Measurements from ENCODE around the gene OSBPL1A.
A peak's percentile ranks its signal among the peaks of the same experiment; 100 is the strongest.

OSBPL1A gene

DNA sequence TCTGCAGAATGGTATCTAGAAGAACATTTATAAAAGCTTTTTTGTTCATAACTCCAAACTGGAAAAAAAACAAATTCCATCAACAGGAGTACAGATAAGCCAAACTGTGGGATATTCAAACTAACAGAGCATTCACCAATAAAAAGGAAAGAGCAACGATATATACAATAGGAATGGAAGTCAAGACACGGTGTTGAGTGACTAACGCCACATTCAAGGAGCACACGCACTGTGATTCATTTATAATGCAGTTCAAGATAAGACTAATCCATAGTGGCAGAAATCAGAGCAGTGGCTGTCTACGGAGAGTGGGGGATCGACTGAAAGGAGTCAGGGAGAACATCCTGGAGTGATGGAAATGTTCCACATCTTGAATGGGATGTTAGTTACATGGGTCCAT, 188.1 kb downstream of the OSBPL1A start:
- DNase-seq = no peak

DNA sequence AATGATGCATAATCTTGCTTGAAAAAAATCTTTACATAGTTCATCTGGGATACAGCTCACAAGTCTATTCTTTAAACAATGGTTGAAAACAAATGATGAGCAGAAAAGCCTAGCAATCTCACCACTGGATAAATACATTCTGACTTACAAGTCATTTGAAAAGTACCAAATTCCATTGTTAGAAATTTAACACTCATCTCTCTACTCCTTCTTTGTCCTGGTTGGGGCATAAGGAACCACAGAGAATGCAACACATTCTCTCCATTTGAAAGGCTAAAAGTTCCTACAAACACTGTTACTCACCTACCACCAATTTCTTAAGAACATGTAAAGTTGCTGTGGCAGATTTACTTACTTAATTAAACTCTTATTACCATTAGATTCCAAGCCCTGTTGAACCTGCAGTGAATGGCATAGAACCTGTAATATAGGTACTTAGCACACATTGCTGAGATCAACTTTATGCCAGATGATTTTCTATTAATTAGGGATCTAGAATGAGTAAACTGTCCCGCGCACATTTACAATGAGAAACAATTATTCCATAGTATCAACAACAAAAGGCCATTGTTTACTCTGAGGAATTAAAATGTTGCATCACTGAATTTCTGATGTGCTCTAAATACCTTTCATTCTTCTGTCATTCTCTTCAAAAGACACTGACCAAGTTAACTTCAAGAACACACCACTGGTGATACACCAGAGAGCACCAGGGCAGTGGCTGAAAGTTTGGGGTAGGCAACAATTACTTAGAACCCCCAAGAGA, 189.2 kb downstream of the OSBPL1A start:
- DNase-seq = no peak

DNA sequence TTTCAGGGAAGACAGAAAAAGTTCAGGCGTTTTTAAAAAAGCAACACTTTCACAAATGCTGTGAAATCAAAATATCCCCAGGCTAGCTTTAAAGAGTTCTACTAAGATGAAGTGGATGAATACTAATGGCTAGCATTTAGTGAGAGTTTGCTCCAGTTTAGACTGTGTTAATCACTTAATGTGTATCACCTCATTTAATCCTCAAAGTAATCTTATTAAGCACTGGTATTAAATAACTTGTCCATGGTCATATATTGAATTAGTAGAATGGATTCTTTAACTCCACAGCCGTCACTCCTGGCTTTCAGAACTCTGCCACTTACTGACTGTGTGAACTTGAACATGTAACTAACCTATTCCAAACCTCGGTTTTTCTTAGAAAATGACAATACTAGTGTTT, 192.7 kb downstream of the OSBPL1A start:
- DNase-seq = no peak

DNA sequence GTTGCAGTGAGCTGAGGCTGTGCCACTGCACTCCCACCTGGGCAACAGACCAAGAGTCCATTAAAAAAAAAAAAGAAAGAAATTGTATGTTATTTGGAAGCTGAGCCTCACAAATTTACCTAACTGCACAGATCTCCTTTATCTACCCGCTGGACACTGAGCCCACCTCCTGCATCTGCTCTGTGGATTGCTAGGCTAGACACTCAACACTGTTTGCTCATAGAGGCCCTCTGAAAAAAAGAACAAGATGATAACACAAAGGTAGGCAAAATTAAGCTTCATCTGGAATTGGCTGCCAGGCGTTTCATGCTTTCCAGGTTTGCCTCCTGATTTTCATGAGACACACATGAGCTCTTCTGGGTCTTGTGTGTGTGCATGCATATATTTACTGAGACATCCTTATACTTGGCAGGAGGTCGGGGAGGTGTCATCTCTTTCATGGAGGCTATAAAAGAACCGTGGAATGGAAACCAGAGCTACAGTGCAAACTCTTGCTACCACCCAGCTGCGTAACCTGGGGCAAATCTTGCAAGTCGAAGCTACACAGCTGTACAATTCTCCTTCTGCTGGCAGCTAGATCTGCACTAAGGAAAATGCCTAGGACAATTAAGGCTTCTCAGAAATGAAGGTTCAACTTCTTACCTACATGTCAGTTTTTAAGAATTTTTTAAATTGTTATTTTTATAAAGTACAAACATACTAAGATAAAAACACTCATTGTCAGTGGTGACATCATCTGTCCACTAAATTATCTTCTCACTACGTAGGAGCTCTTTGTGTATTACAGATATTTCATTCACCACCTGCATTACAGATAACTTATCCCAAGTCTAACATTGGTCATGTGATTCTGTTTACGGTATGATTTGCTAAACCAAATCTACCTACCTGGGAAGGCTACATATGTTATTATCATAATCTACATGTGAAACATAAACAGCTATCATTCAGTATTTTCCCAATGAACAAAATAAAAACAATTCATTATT, 195.6 kb downstream of the OSBPL1A start:
- DNase-seq = no peak

DNA sequence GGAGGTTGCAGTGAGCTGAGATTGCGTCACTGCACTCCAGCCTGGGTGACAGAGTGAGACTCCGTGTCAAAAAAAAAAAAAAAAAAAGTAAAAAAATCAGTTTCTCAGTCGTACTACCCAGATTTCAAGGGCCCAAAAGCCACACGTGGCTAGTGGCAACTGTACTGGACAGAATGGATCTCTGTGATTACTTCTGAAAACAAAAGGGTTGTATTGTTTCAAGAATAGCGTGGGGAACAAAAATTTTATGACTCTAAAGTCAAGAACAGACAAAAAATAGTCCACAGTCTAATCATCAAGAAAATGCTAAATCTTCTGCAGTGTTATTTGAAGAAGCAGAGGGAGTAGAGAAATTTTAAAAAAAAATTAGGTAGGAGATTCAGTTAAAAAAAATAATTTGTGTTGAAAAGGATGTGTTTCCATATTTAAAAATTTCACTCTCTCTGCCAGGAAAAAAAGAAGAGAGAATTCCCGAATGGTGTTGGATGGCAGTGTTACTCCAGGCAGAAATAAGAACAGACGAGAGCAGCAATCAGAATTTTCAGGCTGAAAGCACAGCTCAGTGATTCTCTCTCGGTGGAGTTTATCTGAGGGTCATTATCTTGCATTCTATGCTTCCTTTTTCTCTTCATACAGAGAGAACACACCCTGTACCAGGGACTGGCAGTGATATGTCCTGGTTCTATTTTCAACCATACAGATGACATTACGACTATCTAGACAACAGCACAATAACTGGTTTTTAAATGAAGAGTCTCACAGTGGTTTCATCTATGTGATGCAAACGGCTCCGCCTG, 196.9 kb downstream of the OSBPL1A start:
- DNase-seq = no peak

DNA sequence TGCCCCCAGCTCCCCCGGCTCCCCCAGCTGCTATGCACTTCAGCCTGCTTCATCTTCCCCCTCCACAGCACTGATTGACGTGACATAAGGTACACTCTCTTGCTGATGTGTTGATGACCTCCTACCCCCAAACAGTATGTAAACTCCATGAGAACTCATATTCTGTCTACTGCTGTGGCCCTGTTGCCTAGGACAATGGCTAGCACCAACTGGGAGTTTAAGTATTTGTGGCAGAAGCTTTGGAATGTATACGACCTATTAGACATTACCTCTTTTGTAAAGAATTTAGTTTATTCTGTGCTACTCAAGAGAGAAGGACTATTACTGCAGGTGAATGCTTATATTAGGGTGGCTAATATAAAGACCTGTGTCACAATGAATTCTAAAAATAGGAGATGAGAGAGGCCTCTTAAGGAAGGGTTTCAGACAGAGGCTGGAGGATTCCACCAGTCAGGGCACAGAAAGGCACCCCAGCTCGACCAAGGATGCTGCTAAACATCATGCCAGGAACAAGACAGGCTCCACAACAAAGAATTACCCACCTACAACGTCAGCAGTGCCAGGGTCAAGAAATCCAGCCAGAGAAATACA, 198.2 kb downstream of the OSBPL1A start:
- DNase-seq = no peak

DNA sequence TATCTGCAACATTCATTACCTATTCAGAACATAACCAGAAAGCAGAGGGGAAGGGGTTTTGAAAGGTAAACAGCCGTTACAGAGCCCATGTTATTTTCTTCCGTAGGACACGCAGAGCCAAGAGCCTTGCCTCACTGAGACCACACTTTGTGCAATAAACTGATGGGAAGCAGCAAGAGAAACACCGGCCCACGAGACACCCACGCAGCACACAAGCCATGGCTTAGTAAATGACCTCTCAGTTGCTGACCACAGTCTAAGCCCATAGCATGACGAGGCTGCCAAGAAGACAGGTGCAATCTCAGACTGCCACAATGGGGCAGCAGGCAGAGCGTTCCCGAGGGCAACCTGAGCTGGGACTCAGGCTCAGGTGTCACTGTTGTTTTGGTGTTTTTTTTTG, 199.2 kb downstream of the OSBPL1A start:
- DNase-seq = no peak

DNA sequence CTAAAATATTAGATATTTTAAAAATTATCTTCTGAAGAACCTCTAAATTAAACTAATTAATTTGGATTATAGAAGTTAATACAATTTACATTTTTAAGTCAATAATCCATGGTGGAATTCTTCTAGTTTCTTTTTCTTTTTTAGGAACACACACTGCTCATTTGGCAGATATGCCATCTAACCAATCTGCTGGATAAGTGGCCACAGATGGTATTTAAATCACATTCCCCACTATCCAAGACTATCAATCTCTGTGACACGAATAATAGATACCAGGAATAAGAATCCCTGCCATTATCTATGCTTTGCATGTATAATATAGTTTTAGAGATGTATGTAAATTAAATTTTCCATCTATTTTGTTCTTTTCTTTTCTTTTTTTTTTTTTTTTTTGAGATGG, 200.2 kb downstream of the OSBPL1A start:
- no peak for DNase-seq

DNA sequence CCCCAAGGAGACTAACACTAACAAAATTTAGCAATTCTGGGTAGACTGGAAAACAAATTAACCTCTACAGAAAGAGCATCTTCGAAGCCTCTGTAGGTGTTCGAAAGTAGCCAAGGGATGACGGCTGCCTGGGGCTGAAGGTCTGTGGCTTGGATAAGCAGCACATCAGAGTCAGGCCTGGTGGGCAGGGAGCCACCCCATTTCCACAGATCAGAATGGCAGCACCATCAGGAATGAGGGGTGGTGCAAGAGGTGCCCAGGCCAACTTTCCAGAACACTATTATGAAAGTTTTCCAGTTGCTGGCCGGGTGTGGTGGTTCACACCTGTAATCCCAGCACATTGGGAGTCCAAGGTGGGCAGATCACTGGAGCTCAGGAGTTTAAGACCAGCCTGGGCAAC, 200.9 kb downstream of the OSBPL1A start:
- no peak for DNase-seq

DNA sequence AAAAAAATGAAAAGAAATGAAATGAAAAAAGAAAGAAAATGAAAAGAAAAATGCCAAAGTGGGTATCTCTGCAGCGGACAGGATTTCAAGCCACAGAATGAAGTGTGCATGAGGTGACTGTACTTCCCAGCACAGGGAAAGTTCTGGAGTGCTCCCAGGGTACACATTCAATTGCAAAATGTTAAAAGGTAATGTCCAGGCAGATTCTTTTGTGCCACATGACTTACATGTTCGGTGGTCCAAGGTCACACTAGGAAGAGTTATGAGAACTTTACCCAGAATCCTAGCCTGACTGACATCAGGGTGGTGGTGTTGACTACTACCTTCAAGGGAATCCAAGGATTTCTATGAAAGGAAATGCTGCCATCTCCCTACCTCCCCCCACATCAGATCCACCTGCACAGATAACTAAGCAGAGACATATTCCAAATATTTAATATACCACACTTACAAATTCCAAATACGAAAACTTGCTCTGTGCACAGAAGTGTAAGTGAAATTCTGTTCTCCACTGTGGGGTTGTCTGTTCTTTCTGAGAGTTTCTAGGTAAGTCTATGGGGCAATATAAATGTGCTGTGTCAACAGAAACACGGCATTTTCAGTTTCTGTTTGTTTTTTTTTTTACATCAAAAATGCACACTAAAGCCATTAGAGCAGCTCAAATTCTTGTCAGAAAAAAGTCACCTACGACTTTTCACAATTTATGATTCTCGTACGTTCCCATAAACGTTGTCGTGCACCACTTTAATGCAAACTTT, 202.1 kb downstream of the OSBPL1A start:
- DNase-seq = no peak

DNA sequence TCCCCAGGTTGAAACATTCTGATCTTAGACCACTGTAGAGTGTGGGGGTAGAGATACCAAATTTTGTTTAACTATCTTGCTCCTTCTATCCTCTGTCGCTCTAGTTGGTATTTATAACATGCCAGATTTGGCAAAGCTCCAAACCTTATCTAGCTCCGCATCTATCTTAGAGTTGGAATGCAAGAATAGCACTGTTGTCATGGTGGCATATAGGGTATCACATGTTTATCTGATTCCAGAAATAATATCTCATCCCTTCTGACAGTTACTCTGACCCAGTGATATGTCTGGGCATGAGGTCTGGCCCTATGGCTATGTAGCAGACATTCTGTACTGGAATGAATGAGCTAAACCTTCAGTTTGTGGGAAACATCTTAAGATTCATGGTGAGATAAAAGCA, 207.0 kb downstream of the OSBPL1A start:
- no peak for DNase-seq

DNA sequence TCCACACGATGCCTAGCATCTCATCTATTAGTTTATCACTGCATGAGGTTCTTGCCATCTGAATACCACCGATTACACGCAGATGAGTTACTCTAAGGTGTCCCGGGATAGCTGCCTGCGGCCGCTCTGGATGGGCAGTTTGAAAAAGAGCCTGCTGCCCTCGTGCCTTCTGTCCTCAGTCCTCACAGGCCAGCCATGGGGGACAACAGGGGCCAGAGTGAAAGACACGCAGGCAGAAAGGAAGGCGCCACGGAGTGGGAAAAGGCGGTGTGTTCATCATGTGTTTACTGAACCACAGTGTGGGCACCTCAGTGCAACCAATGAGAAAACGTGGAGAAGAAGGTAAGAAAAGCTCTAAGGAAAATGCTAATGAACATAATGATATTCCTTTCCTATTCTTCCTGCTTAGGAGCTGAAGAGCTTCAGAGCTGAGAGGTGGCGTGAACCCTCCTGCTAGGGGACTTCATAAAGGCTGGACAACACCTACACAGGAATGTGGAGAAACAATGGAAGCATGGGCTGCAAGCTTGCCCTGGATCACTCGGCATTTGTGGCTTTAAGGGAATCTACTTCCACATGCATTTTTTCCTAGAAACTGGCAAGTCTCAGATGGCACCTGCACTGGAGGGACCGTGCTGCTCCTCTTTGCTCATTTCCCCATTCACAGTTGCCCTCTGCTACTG, 207.8 kb downstream of the OSBPL1A start:
- no peak for DNase-seq

DNA sequence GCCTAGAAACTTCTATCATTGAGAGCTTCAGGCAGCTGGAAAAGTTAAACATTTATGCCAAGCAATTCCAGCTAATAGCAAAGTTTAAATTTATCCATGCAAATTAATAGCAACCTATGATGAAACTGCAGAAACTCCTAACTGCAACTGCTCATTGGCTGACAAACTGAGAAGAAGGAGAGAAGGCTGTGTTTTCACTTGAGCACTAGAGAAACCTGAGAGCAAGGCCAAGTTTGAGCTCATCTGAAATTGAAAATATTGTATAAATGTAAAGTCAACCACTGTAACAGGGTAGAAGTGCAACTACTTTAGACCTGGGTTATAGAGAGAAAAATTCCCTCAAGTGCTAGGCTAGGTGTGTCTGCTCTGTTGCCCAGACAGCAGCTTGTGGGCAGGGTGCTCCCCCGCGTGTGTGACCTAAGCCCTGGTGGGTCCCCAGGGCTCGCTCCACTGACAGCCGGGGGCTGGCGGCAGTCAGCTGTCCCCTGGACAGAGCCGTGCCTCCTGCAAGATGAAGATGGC, 208.6 kb downstream of the OSBPL1A start:
- no peak for DNase-seq

DNA sequence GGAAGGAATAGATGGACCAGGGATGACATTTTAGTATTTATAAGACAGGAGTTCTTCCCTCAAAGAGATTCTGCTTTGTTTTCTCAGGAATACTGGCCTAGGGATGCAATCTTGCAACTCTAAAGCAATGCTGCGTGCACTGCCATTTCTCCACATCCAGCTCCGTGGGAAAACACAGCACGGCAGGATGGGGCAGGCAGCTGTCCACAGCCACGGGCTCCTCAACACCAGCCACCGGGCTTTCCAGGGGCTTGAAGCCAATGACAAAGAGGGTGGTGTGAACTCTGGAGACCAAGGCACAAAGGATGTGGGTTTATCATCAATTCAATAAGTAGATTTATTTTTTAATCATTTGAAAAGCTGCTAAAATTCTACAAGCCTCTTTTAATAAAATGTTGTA, 209.5 kb downstream of the OSBPL1A start:
- no peak for DNase-seq

DNA sequence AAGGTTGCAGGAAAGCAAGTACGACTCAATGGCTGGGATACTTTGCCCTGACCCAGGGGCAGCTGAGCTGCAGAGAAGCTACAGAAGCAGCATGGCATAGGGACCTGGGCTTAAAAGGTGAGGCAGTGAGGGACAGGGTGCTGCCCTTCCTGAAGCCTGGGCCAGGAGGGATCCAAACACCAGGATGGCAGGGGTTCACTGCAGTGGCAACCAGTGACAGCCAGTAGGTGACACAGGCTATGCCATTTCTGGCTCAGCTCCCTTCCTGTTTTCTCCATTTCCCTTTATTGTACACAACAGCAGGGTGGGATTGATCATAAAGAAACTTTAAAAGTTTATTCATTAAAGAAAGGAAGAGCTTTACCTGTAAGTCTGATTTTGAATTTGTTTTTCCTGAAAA, 209.9 kb downstream of the OSBPL1A start:
- peak; percentile 21 for DNase-seq

DNA sequence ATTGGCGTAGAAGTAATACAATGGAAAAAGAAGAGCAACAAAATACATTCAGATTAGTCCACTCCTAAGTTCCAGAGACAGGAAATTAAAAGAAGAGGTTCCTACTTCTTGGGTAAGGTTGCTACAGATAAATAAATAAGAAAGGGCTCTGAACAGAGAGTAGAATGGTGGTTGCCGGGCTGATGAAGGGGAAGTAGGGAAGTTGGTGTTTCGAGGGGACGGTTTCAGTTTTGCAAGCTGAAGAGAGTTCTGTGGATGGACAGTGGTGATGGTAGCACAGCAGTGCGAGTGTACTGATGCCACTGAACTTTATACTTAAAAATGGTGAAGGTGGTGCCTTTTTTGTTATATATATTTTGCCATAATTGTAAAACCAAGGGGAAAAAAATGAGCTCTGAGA, 210.6 kb downstream of the OSBPL1A start:
- no peak for DNase-seq

DNA sequence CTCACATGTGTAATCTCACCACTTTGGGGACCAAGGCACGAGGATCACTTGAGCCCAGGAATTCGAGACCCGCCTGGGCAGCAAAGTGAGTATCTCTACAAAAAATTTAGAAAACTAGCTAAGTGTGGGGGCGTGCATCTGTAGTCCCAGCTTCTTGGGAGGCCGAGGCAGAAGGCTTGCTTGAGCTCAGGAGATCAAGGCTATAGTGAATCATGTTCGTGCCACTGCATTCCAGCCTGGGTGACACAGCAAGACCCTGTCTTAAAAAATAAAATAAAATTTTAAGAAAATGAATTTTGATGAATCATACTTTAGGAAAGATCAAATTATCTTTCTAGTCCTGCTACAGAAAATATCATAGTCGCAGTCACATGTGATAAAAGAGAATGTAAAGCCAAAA, 211.8 kb downstream of the OSBPL1A start:
- no peak for DNase-seq

DNA sequence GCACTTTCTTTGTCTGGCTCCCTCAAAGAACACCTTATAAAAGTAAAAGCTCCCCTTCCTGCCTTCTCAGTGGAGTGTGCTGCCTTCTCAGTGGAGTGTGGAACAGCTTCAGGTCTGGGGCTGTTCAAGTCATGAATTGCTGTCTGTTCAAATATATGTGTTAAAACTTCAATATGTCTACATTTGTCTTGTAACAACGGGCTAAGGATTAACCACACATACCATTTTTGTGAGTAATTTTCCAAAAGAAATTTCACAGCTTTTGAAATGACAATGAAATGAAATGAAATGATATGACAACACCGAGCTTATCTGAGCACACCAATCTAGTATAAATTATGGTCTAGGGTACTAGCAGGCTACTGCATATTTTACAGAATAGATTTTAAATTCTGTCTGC, 215.8 kb downstream of the OSBPL1A start:
- no peak for DNase-seq

DNA sequence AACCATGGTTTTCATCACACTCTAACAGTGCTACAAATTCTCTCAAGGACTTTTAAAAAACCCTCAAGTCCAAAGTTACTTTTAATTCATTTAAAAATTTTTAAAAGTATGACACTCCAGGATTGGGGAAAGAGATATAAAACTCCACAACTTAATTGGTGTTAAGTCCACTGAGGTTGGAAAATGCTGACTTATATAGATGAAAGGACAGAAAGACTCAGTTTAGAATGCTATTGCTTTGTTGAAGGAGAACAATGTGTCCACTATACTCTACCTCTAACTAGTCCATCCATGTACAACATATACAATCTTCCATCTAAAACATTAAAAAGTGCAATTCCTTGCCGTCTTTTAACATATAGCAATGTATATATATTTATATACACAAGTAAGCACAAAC, 217.6 kb downstream of the OSBPL1A start:
- DNase-seq = no peak

DNA sequence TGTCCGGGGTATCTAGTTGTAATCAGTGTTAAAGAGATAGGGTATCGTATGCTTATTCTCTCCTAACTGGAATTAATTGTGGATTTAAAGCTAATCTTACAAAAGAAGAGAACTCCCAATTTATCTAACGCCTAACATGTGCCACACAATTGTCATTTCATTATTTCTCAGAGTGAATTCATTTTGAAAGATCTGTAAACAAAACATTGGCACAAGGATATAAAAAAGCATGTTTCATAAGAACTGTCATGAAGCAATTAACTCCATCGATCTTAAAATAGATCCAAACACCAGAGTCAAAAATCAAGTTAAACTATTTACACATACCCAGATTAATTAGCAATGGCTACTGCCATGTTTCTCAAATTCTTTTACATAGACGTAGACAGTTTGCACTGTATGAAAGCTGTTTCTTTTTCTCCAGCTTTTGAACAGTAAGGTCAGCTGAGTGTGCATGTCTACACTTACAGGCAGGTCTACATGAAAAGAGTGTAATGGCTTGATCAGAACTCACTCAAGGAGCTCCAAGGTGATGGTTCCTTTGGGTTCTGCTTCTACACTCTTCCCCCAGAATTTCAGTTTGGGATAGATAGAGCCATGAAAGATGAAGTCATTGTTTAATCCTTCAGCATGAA, 220.0 kb downstream of the OSBPL1A start:
- DNase-seq = no peak

All from retina (tissue), 1 donor.